Stimulated activated CD8-positive, alpha-beta memory T cell treated with anti-CD3 and anti-CD28 coated beads, Interleukin-7, amount 100 ng/mL, for 4 hours (primary cell): ENCODE results near the gene NYAP1.
"Not testable (repeated sequence)": the region's sequence is repeated elsewhere in the genome, so short reads cannot be mapped to it uniquely, and the experiment has no call there.

Experiments
- DNase-seq, 2 donors: peaks; one replicate each; pipeline ENCODE4 v3.0.0-alpha.2; 2020; ENCODE audit warnings: low read depth in 2 of 2

The NYAP1 gene

GRCh38 chr7:100513212-100513810, 29.6 kb downstream of the NYAP1 start:
- no peak for DNase-seq

DNA sequence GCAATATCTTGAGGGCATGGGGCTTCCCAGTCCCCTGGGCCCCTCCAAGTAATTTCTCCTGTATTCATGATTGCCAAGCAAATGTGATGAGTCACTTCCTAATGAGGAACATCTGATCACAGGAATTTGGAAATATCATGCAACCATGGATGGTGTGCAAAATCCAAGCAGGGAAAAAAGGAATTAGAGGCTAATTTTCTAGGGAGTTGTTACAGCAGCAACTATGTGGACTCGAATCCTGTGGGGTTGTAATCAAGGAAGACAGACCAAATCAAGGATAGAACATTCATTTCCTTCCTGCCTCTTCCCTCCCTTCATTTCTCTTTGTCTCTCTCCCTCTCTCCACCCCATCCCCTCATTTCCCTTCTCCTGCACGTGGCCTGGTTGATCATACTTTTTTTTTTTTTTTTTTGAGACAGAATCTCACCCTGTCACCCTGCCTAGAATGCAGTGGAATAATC, 31.4 kb downstream of the NYAP1 start:
- no peak for DNase-seq

DNA sequence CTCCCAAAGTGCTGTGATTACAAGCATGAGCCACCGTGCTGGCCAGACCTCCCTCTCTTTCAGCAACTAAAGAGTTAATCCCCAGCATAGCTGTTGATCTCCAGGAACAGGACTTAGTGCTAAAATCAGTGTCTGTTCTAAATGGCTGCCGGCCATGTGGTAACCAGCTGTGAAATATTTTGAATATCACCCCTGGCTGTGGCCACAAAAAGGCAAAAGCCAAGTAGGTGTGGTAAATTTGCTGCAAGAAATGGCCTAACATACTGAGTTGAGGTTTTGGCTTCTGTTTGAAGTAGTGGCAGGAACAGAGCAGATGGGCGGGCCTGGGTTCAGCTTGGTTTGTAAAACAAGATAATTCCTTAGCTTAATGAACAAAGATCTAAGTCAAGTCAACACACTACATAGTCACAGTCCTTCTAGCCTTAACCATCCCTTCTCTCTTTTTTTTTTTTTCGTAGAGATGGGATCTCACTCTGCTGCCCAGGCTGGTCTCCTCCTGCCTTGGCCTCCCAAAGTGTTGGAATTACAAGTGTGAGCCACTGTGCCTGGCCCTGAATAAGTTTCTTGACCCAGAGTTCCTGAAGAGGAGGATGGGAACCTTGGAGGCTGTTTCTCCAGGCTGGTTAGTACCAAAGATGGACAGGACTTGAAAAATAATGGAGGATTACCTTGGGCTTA, 32.5 kb downstream of the NYAP1 start:
- peak; percentile 17 to 21 for DNase-seq

- DNase-seq, result no peak
These were observed 33.6 kb downstream of the NYAP1 start for GRCh38 chr7:100517305-100517704.

- no peak for DNase-seq
These were observed 35.9 kb downstream of the NYAP1 start for GRCh38 chr7:100519580-100519979.

- DNase-seq, result no peak
These were observed 36.4 kb downstream of the NYAP1 start for GRCh38 chr7:100520138-100520537.

DNA sequence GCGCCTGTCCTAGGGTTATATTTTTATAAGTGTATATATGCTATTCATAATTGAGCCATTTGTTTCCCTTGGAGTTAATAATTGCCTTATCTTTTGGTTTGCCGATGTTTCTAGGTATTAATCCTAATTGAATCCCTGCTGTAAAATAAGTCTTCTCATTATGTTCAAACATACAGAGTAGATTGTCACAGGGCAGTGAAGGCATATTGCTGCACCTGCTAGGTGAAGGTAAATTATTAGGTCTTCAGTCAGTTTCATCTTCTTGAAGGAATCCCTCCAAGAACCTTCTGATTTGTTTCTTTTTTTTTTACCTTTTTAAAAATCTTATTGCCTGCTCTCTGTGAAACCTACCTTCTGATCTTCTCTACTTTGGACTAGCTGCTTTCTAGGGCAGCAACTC, 37.3 kb downstream of the NYAP1 start:
- DNase-seq, result no peak

DNA sequence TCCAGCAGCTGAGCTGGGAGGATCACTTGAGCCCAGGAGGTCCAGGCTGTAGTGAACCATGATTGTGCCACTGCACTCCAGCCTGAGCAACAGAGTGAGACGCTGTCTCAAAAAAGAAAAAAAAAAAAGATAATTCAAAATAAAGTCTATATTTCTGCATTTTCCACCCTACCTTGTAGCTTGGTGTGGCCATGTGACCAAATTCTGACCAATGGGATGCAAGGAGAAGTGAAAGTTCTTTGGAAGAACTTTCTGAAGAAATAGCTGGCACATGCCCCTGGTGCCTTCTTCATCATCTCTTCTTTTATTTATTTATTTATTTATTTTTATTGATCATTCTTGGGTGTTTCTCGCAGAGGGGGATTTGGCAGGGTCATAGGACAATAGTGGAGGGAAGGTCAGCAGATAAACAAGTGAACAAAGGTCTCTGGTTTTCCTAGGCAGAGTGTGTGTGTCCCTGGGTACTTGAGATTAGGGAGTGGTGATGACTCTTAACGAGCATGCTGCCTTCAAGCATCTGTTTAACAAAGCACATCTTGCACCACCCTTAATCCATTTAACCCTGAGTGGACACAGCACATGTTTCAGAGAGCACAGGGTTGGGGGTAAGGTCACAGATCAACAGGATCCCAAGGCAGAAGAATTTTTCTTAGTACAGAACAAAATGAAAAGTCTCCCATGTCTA, 38.3 kb downstream of the NYAP1 start:
- not testable (repeated sequence) for DNase-seq

DNA sequence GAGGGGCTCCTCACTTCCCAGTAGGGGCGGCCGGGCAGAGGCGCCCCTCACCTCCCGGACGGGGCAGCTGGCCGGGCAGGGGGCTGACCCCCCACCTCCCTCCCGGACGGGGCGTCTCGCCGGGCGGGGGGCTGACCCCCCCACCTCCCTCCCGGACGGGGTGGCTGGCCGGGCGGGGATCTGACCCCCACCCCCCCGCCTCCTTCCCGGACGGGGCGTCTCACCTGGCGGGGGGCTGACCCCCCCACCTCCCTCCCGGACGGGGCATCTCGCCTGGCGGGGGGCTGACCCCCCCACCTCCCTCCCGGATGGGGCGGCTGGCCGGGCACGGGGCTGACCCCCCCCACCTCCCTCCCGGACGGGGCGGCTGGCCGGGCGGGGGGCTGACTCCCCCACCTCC, 39.5 kb downstream of the NYAP1 start:
- DNase-seq, result not testable (repeated sequence)

- not testable (repeated sequence) for DNase-seq
These were observed 44.6 kb downstream of the NYAP1 start for GRCh38 chr7:100528108-100528866.

- DNase-seq, result no peak
These were observed 48.7 kb downstream of the NYAP1 start for GRCh38 chr7:100532165-100533022.

GRCh38 chr7:100535982-100536381, 52.3 kb downstream of the NYAP1 start:
- DNase-seq, result not testable (repeated sequence)

- not testable (repeated sequence) for DNase-seq
These were observed 53.0 kb downstream of the NYAP1 start for GRCh38 chr7:100536695-100537094.

DNA sequence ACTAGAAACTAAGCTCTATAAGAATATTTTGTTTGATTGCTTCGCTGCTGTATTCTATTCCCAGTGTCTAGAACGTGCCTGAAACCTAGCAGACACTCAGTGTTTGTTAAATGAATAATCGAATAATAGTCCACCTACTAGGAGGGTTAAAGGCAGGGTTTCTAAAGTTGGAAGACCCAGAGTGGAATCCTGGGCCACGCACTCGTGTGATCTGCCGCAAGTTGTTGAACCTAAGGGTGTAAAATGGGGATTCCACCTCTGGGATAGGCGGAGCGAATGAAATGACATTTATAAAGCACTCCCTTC, 54.6 kb downstream of the NYAP1 start:
- no peak for DNase-seq

DNA sequence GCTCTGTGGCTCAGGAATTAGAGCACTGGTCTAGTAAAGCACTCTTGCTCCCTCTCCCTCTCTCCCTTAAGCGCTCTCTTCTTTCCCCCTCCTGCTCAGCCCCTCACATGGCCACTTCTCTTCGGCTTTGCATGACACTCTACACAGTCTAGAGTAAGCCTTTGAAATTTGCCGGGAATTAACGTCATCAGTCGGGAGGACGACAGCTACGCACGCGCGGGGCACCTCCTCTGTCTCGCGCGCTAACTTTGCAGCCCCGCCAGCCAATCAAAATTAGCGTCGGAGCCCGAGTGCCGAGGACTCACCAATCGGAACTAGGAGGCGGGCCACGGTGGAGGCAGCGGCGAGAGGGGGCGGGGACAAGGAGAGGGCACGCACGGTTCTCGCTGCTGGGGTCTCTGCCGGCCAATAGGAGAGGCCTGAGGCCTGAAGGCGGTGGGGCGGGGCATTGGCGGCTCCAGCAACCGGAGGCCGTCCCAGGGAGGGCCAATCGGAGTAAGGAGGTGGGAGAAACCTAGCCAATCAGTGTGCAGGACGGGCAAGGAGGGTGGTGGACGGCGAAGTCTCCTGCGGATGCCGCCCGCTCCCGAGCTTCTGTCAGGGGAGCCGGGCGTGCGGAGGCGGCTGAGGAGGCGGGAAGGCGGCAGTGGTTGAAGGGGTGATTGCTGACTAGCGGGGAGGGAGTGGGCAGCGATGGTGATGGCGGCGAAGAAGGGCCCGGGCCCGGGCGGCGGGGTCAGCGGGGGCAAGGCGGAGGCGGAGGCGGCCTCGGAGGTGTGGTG, 55.1 kb downstream of the NYAP1 start, which contains the start of gene AGFG2:
AGFG2 (plus strand) TSS at position 550 of the 782 bp plus-strand sequence; CDS start at position 694, 144 bp downstream.
- DNase-seq, result peak; percentile 100

DNA sequence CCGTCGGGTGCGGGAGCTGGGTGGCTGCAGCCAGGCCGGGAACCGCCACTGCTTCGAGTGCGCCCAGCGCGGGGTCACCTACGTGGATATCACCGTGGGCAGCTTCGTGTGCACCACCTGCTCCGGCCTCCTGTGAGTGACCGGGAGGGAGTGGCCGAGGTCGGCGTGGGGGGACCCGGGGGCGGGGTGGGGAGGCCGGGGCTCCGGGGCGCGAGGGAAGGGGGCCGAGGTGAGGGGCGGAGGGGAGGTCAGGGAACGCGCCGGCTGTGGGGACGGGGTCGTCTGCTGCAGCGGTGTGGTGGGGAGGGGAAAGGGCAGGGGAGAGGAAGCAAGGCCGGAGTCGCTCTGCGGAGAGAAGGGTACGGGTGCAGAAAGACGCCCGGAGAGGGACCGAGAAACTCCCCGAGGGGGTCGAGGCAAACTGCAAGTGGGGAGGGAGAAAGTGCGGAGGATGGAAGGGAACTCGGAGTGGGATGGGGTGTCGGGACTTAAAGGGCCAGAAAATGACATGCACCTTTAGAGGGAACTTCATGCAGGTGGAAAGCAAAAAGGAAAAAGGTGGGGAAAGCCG, 55.8 kb downstream of the NYAP1 start:
- DNase-seq, result no peak

DNA sequence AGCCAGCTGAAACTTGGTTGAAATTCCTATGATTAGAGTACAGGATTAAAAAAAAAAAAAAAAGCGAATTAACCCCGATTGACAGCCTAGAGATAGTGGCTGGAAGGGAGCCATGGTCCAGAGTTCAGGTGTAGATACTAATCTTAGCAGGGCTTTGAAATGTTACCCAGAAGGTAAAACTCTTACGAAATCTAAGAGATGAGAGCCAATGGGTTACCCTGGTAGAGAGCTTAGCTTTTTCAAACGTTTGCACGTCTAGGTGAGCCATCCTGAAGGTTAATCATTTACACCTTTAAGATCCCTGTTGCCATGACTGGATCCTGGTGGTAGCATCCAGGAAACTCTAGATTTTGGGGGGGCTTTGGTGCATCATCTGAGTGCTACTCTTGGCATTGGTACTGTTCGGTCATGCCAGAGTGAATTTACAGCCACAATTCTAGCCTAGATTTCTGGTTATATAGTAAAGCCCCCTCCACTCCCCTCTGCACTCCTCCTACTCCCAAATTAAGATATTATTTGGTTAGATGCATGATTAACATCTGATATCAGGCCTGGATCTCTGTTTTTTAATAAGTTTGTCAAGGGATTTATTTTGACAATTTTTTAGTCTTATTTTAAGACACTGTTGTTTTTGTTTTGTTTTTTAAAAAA, 56.5 kb downstream of the NYAP1 start:
- no peak for DNase-seq

GRCh38 chr7:100541309-100541708, 57.6 kb downstream of the NYAP1 start:
- DNase-seq, result not testable (repeated sequence)

- DNase-seq, result no peak
These were observed 59.9 kb downstream of the NYAP1 start for GRCh38 chr7:100543586-100543985.

- DNase-seq, result no peak
These were observed 60.7 kb downstream of the NYAP1 start for GRCh38 chr7:100544386-100544785.
